ENCODE data around the gene ARF1.
A peak's percentile ranks its signal among the peaks of the same experiment; 100 is the strongest.

The ARF1 gene

GRCh38 chr1:228071839-228072657 is 10.5 kb upstream of the ARF1 start:
- DNase-seq (ENCODE audit: low read depth): no peak

DNA sequence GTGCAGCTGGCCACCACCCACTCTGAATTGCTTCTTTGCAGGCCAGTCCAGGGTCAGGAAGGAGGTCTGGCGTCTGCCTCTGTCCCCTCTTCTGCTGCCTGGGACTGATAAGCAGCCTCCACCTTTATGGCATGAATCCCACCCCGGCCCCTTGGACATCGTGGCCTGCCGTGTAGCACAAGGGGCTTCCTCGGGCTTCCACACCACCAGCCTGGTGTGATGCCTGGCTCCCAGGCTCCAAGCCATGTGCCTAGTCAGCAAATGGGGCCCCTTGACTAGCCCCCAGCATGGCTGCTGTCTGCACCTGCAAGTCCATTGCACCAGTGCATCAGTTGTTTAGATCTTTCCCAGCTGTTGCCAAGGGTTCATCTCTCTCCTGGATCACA is 9.9 kb upstream of the ARF1 start:
- DNase-seq (ENCODE audit: low read depth): no peak

- no peak for DNase-seq (ENCODE audit: low read depth)
Measured at GRCh38 chr1:228073061-228073856, 9.2 kb upstream of the ARF1 start.

- DNase-seq (ENCODE audit: low read depth): no peak
Measured at GRCh38 chr1:228073857-228074545, 8.5 kb upstream of the ARF1 start.

- DNase-seq (ENCODE audit: low read depth): no peak
Measured at GRCh38 chr1:228074954-228075730, 7.4 kb upstream of the ARF1 start.

GRCh38 chr1:228075801-228076271 is 6.7 kb upstream of the ARF1 start:
- DNase-seq (ENCODE audit: low read depth): no peak

GRCh38 chr1:228076796-228077430 is 5.6 kb upstream of the ARF1 start:
- DNase-seq (ENCODE audit: low read depth): no peak

DNA sequence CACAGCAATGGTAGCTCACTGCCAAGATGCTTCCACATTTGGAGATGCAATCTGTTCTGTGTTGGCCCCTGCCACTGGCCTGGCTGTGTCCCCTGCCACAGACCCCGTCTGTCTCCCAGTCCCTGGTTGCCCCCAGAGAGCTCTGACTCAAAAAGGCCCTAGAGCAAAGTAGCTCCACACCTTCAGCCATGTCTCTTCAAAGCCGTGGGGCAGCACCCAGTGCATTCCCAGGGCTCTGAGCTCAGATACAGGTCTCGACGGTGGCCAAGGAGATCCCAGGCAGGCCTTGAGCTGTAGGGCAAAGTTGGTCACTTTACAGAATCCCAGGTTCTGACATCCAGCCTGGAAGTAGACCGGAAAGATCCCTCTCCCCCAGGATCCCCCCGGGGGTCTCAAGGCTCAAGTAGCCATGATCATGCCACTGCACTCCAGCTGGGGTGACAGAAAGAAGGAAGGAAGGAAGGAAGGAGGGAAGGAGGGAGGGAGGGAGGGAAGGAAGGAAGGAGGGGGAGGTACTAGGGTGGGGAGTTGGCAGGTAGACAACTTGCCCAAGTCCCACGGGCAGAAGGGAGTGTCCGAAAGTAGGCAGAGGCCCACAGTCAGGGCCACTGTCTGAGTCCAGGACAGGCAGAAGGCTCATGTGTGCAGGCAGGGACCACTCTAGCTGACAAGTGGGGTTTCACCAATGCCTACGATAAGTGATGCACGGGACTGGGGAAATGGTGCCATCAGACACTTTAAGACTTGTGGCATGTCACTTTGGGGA is 4.8 kb upstream of the ARF1 start:
- no peak for DNase-seq (ENCODE audit: low read depth)

- no peak for DNase-seq (ENCODE audit: low read depth)
Measured at GRCh38 chr1:228079013-228079412, 3.5 kb upstream of the ARF1 start.

- DNase-seq (ENCODE audit: low read depth): no peak
Measured at GRCh38 chr1:228079601-228080263, 2.8 kb upstream of the ARF1 start.

DNA sequence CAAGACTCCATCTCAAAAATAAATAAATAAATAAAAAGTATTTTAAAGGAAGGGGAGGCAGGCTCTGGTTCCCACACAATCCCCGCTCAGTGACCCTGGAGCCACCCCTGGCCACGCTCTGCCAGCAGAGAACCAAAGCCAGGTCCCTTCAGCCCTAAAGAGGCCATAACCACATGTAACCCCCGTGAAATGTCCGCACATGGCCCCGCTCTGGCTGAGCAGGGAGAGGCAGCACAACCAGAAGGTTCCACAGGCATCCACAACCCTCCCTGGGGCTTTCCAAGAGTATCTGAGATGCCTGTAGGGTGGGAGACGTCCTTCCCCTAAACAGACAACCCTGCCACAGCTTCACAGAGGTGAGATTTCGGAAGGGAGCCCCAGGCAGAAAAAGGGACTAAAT is 1.4 kb upstream of the ARF1 start:
- no peak for DNase-seq (ENCODE audit: low read depth)

DNA sequence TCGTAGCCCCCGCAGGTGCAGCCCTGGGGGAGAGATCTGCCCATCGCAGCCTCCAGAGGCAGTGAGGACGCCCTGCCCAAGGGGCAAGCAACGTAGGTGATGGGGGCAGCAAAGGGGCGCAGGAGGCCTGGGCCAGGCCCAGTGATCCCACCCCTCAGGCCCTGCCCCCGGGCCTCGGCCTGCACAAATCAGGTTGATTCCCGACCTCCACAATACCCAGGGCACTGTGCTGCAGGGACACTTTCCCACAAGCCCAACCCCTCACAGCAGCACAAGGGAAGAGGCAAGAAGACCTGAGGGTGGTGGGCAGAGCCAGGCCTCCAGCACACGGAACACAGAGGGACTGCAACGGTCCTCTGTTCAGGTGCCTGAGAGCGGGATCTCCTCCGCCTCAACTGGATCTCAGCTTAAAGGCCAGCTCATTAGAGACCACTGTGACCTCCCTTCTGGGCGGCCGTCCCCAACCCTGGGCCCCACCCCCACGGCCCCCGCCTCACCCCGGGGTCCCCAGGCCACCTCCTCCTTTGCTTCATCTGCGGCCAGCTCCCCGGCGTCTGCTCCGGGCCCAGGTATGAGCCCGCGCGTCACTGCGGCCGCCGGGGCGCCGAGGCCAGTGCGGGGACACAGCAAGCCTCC is 812 bp upstream of the ARF1 start:
- no peak for DNase-seq (ENCODE audit: low read depth)

DNA sequence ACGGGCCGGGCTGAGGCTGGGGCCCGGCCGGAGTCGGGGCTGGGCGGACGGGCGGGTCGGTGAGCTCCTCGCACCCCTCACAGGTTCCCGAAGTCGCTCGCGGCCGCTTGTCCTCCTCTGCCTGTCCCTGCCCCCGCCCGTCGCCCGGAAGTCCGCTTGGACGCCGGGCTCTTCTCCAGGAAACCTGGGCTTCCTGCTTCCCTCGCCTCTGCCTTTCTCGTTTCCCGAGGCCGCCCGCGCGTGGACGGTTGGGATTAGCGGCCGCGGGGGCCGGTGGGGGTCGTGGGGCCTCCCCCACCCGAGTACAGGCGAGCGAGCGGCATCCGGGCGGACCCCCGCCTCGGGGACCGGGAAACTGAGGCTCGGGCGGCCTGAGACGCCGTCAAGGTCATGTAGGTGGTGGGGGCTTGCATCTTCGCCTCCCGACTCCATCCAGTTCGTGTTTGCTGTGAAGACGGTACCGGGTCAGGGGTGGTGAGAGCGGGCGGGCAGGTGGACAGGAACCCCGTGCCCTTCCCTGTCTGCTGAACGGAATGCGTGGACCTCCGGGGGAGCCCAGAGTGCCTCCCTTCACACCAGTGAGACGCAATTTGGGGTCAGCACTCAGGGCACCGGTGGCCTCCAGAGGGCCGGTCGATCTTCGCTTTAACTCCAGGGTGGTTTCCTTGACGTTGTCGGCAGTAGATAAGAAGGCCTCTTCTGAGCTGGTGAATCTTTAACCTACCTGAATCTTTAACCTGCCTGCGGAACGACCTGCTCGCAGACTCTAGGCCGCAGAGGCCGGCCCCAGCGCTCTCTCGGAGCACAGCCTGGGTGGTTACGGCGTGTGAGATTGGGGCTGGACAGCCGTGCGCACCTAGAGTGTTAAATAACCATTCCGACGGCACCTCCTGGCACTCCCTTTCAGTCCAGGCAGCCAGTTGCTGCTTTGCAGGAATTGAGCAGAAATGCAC is 686 bp downstream of the ARF1 start:
- DNase-seq (ENCODE audit: low read depth): no peak

DNA sequence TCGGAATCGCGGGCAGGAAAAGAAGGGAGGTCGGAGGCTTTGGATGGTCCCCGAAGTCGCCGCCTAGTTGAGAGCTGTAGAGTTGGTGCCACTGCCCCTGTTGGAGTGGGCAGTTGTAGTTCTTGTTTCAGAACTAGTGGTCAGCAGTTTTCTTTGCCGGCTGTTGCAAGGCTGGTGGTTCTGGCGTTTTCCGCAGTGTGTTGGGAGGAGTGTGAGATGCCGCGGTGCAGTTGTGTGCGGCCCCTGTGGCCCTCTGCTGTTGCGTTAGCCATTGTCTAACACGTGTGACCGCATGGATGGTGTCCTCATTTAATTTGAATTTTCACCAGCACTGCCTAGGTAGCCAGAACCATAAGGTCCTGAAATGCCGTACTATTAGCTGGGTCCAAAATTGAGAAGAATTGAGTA is 1.4 kb downstream of the ARF1 start:
- no peak for DNase-seq (ENCODE audit: low read depth)

DNA sequence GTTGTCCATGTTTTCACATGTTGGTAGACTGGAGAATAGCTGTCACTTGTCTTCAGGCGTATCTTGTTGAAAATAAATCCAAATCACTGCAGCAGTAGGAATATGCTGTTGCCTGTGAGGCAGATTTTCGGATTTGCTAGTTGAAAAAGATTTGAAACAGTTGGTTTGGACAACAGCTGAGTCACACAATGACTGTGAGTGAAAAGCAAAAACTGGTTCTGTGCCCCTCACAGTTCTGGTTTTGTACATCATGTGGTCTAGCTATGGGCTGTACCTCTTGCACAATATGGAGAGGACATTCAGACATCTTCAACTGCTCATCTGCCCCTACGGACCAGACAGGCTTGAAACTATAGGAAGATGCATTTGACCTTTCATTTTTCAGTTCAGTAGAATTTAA is 1.8 kb downstream of the ARF1 start:
- peak; percentile 59 for DNase-seq (ENCODE audit: low read depth)

DNA sequence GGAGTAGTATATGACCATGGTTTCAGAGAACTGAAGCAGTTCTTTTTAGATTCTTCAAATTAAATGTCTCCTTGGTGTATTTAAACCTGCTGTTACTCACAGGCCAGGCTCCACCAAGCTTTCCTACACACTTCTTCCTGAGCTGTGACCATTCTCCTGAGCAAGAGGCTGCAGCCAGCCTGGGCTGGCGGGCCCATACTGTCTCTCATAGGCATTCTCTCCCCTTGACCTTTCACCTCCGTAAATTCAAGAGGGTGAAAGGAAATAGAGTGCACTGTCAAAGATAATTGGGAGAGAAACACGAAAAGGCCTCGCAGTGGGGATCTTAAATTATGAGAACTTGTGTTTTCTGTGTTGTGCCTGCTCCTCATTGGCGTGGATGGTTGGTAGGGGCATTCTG is 2.3 kb downstream of the ARF1 start:
- no peak for DNase-seq (ENCODE audit: low read depth)

- no peak for DNase-seq (ENCODE audit: low read depth)
Measured at GRCh38 chr1:228085287-228085951, 2.9 kb downstream of the ARF1 start.

DNA sequence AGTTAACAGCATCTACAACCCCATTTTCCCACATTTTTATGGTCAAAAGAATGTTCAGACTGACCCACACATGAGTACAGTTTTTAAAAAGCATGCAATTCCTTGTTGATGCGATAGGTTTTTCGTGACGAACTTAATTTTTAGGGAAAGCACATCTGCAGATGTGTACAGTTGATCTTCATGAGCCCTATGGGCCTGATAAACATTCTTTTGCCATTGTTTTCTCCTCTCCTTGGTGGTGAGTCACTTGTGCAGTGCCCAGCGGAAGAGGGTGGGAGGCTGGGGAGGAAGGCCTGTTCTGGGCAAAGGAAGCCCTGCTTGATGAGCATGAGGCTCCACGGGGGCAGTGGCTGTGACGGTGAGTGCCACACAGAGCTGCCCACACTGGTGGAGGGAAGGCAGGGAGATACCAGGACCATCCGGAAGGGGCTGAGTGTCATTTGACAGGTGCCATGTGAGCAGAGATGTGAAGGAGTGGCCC is 5.3 kb downstream of the ARF1 start:
- no peak for DNase-seq (ENCODE audit: low read depth)
